ENCODE results near the gene AP5Z1. TPM values are rescaled to one million over a fixed set of nuclear protein-coding genes. Genes with fewer than 3 reads are reported as not detected.

The AP5Z1 gene
- total RNA-seq, 1 experiment from 2014 or later = 35.6 TPM

GRCh38 chr7:4789194-4790077, 14.0 kb downstream of the AP5Z1 start:
- CTCF ChIA-PET = no interaction called here
- Histone ChIP-seq H3K4me3 (ENCODE audit: low read depth, low read length, poor library complexity, severe bottlenecking) (no peak overlapping the region), H3K36me3 (ENCODE audit: insufficient read depth, low read length, poor library complexity, severe bottlenecking) (peaks cover 4% of the 10 kb centered on the region), H3K27ac (ENCODE audit: low read depth, low read length, poor library complexity, severe bottlenecking) (no peak overlapping the region), H3K4me1 (ENCODE audit: insufficient read depth, low read length, poor library complexity, severe bottlenecking) (no peaks in the 10 kb centered on the region), H3K27me3 (replicated peaks; ENCODE audit: insufficient read depth, low read depth, low read length, poor library complexity) (no peaks in the 10 kb centered on the region), H3K9me3 (ENCODE audit: low read depth, low read length, poor library complexity, severe bottlenecking) (no peaks in the 10 kb centered on the region)
- POLR2A ChIA-PET (ENCODE audit: low non-redundant PET) = no interaction called here
- intact Hi-C loops (cut with micrococcal nuclease; ENCODE audit: unreplicated experiment) = loop anchor here (10.0 kb wide), 1 partner anchor 385 kb away; no protein-coding TSS in a partner anchor
- no peak for DNase-seq (ENCODE audit: low spot score)
- no TSS peak for BruUV-seq (replicated peaks)
- TF ChIP-seq EZH2 (IDR thresholded peaks at IDR 0.05; ENCODE audit: borderline replicate concordance, low read depth, low read length, poor library complexity, severe bottlenecking) (no peak), CTCF (conservative IDR thresholded peaks at IDR 0.05; ENCODE audit: low read depth, low read length) (no peak)

- Histone ChIP-seq H3K27ac (ENCODE audit: low read depth, low read length, poor library complexity, severe bottlenecking) (no peak overlapping the region), H3K9me3 (ENCODE audit: low read depth, low read length, poor library complexity, severe bottlenecking) (no peaks in the 10 kb centered on the region), H3K36me3 (ENCODE audit: insufficient read depth, low read length, poor library complexity, severe bottlenecking) (peaks cover 4% of the 10 kb centered on the region), H3K27me3 (replicated peaks; ENCODE audit: insufficient read depth, low read depth, low read length, poor library complexity) (no peaks in the 10 kb centered on the region), H3K4me3 (ENCODE audit: low read depth, low read length, poor library complexity, severe bottlenecking) (no peak overlapping the region), H3K4me1 (ENCODE audit: insufficient read depth, low read length, poor library complexity, severe bottlenecking) (no peaks in the 10 kb centered on the region)
- DNase-seq (ENCODE audit: low spot score) = no peak
- ChIA-PET CTCF (no interaction called here), POLR2A (ENCODE audit: low non-redundant PET) (no interaction called here)
- TF ChIP-seq CTCF (conservative IDR thresholded peaks at IDR 0.05; ENCODE audit: low read depth, low read length) (no peak), EZH2 (IDR thresholded peaks at IDR 0.05; ENCODE audit: borderline replicate concordance, low read depth, low read length, poor library complexity, severe bottlenecking) (no peak)
- BruUV-seq (replicated peaks) = no TSS peak
- intact Hi-C loops (cut with micrococcal nuclease; ENCODE audit: unreplicated experiment) = loop anchor here (10.0 kb wide), 1 partner anchor 385 kb away; no protein-coding TSS in a partner anchor
These were observed 14.6 kb downstream of the AP5Z1 start for GRCh38 chr7:4790078-4790465.

GRCh38 chr7:4790516-4790991, 15.1 kb downstream of the AP5Z1 start:
- CTCF ChIA-PET = no interaction called here
- Histone ChIP-seq H3K36me3 (ENCODE audit: insufficient read depth, low read length, poor library complexity, severe bottlenecking) (peaks cover 4% of the 10 kb centered on the region), H3K9me3 (ENCODE audit: low read depth, low read length, poor library complexity, severe bottlenecking) (no peaks in the 10 kb centered on the region), H3K27me3 (replicated peaks; ENCODE audit: insufficient read depth, low read depth, low read length, poor library complexity) (no peaks in the 10 kb centered on the region), H3K4me3 (ENCODE audit: low read depth, low read length, poor library complexity, severe bottlenecking) (no peak overlapping the region), H3K4me1 (ENCODE audit: insufficient read depth, low read length, poor library complexity, severe bottlenecking) (no peaks in the 10 kb centered on the region), H3K27ac (ENCODE audit: low read depth, low read length, poor library complexity, severe bottlenecking) (no peak overlapping the region)
- POLR2A ChIA-PET (ENCODE audit: low non-redundant PET) = no interaction called here
- no peak for TF ChIP-seq CTCF (conservative IDR thresholded peaks at IDR 0.05; ENCODE audit: low read depth, low read length)
- no peak for TF ChIP-seq EZH2 (IDR thresholded peaks at IDR 0.05; ENCODE audit: borderline replicate concordance, low read depth, low read length, poor library complexity, severe bottlenecking)
- intact Hi-C loops (cut with micrococcal nuclease; ENCODE audit: unreplicated experiment) = loop anchor here (10.0 kb wide), 1 partner anchor 384 kb away; no protein-coding TSS in a partner anchor
- DNase-seq (ENCODE audit: low spot score) = no peak
- no TSS peak for BruUV-seq (replicated peaks)
